Femur (tissue), 1 donor: ENCODE data around the gene XCL2.

Experiments used
- DNase-seq: peaks from one replicate; pipeline ENCODE4 v3.0.0-alpha.2; 2017

The XCL2 gene

GRCh38 chr1:168512864-168513595, 30.8 kb downstream of the XCL2 start:
- no peak for DNase-seq

- no peak for DNase-seq
Measured at GRCh38 chr1:168509875-168510791, 33.7 kb downstream of the XCL2 start.

- DNase-seq = no peak
Measured at GRCh38 chr1:168509210-168509609, 34.6 kb downstream of the XCL2 start.

- DNase-seq = no peak
Measured at GRCh38 chr1:168507828-168508227, 36.0 kb downstream of the XCL2 start.

- peak; percentile 30 for DNase-seq
Measured at GRCh38 chr1:168507231-168507630, 36.6 kb downstream of the XCL2 start.

- DNase-seq = no peak
Measured at GRCh38 chr1:168506204-168506819, 37.5 kb downstream of the XCL2 start.

GRCh38 chr1:168505006-168505405, 38.8 kb downstream of the XCL2 start:
- DNase-seq = no peak

- DNase-seq = no peak
Measured at GRCh38 chr1:168504064-168504837, 39.5 kb downstream of the XCL2 start.

GRCh38 chr1:168499688-168500049, 44.1 kb downstream of the XCL2 start:
- no peak for DNase-seq

GRCh38 chr1:168498956-168499687, 44.7 kb downstream of the XCL2 start:
- no peak for DNase-seq

- DNase-seq = no peak
Measured at GRCh38 chr1:168498159-168498631, 45.6 kb downstream of the XCL2 start.

GRCh38 chr1:168497376-168497950, 46.3 kb downstream of the XCL2 start:
- DNase-seq = no peak

- DNase-seq = no peak
Measured at GRCh38 chr1:168491527-168492164, 52.2 kb downstream of the XCL2 start.
